HL-60 (cell line): ENCODE results near the gene NEK7.

ENCODE experiments used
- DNase-seq, 2 experiments: peaks; one replicate each; pipeline ENCODE4 v3.0.0-alpha.2; 2010 to 2020; ENCODE audit warnings: low read depth in 1 of 2, low spot score in 1 of 2
- H3K27ac ChIP-seq: fragments of 250-450 bp; sonication (Bioruptor Pico); replicated peaks from 2 replicates; pipeline ENCODE4 v1.5.1; 2020; ENCODE audit warnings: mild to moderate bottlenecking, moderate library complexity
- H3K27me3 ChIP-seq: fragments of 250-450 bp; sonication (Bioruptor Pico); 2 replicates; pipeline ENCODE4 v1.5.1; 2021; ENCODE audit warnings: mild to moderate bottlenecking, moderate library complexity; ENCODE audit not compliant: insufficient read depth, poor library complexity, severe bottlenecking
- H3K4me3 ChIP-seq: replicated peaks from 2 replicates; pipeline ENCODE4 v1.5.1; 2011; ENCODE audit warnings: mild to moderate bottlenecking, control low read depth, low read length; ENCODE audit not compliant: insufficient read depth
- GABPA ChIP-seq: IDR thresholded peaks from 2 replicates; pipeline ENCODE4 v1.6.1; 2012; ENCODE audit warnings: low read depth
- POLR2AphosphoS5 ChIP-seq: IDR thresholded peaks from 2 replicates; pipeline ENCODE4 v1.6.1; 2012; ENCODE audit warnings: low read depth
- SPI1 ChIP-seq: IDR thresholded peaks from 2 replicates; pipeline ENCODE4 v1.6.1; 2012; ENCODE audit warnings: low read depth, mild to moderate bottlenecking, borderline replicate concordance
- TF ChIP-seq, protein P1 (sequence below): IDR thresholded peaks from one replicate; pipeline ENCODE4 v1.5.1; 2011; ENCODE audit warnings: low read length, control low read depth, inconsistent platforms; ENCODE audit not compliant: insufficient read depth
- TF ChIP-seq, protein P2 (sequence below): IDR thresholded peaks from 2 replicates; pipeline ENCODE4 v1.6.1; 2012; ENCODE audit warnings: low read depth; ENCODE audit not compliant: insufficient replicate concordance

Gene NEK7

DNA sequence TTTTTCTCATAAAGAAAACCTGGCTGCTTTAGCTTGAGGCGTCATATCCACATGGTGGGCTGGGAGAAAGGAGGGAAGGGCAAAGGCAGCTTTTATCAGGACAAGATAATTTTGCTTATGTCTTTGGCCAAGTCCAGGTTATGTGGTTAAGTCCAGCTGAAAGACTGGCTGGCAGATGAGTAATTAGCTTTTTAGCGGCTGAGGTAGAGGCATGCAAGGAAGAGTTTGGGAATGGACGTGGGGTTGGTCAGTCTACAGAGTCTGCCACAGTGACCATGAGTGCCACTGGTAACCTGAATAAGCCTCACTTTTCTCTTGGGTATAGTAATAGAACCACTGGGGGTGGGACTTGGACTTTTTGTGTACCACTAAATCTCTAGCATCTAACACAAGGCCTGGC is 39.8 kb downstream of the NEK7 start:
- no peaks in the 10 kb centered on the region for H3K27me3 ChIP-seq
- H3K27ac ChIP-seq = no peak overlapping the region
- H3K4me3 ChIP-seq = no peak overlapping the region
- TF ChIP-seq, protein P1, sequence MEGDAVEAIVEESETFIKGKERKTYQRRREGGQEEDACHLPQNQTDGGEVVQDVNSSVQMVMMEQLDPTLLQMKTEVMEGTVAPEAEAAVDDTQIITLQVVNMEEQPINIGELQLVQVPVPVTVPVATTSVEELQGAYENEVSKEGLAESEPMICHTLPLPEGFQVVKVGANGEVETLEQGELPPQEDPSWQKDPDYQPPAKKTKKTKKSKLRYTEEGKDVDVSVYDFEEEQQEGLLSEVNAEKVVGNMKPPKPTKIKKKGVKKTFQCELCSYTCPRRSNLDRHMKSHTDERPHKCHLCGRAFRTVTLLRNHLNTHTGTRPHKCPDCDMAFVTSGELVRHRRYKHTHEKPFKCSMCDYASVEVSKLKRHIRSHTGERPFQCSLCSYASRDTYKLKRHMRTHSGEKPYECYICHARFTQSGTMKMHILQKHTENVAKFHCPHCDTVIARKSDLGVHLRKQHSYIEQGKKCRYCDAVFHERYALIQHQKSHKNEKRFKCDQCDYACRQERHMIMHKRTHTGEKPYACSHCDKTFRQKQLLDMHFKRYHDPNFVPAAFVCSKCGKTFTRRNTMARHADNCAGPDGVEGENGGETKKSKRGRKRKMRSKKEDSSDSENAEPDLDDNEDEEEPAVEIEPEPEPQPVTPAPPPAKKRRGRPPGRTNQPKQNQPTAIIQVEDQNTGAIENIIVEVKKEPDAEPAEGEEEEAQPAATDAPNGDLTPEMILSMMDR = no peak
- TF ChIP-seq GABPA (no peak), POLR2AphosphoS5 (no peak), SPI1 (no peak)
- TF ChIP-seq, protein P2, sequence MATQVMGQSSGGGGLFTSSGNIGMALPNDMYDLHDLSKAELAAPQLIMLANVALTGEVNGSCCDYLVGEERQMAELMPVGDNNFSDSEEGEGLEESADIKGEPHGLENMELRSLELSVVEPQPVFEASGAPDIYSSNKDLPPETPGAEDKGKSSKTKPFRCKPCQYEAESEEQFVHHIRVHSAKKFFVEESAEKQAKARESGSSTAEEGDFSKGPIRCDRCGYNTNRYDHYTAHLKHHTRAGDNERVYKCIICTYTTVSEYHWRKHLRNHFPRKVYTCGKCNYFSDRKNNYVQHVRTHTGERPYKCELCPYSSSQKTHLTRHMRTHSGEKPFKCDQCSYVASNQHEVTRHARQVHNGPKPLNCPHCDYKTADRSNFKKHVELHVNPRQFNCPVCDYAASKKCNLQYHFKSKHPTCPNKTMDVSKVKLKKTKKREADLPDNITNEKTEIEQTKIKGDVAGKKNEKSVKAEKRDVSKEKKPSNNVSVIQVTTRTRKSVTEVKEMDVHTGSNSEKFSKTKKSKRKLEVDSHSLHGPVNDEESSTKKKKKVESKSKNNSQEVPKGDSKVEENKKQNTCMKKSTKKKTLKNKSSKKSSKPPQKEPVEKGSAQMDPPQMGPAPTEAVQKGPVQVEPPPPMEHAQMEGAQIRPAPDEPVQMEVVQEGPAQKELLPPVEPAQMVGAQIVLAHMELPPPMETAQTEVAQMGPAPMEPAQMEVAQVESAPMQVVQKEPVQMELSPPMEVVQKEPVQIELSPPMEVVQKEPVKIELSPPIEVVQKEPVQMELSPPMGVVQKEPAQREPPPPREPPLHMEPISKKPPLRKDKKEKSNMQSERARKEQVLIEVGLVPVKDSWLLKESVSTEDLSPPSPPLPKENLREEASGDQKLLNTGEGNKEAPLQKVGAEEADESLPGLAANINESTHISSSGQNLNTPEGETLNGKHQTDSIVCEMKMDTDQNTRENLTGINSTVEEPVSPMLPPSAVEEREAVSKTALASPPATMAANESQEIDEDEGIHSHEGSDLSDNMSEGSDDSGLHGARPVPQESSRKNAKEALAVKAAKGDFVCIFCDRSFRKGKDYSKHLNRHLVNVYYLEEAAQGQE = no peak
- no peak for DNase-seq

DNA sequence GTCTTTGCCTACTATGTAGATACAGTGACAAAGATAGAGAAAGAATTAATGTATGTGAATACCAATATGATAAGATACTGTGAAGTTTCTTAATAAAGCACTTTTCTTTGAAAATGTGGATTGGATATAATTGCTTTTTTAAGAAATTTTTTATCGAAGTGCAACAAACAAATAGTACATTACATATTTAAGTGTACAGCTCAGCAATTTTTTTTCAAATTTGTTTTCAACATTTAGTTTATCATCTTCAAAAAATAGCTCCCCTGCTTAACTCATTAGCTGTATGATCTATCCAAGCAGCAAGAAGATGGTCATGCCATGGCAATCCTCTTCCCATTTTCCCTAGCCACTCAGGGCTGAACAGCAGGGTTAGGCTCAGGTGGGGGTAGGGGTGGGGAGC is 40.5 kb downstream of the NEK7 start:
- Histone ChIP-seq H3K27me3 (no peaks in the 10 kb centered on the region), H3K27ac (no peak overlapping the region), H3K4me3 (no peak overlapping the region)
- no peak for DNase-seq
- TF ChIP-seq GABPA (no peak), POLR2AphosphoS5 (no peak), SPI1 (no peak)
- TF ChIP-seq, protein P1 = no peak
- TF ChIP-seq, protein P2 = no peak

DNA sequence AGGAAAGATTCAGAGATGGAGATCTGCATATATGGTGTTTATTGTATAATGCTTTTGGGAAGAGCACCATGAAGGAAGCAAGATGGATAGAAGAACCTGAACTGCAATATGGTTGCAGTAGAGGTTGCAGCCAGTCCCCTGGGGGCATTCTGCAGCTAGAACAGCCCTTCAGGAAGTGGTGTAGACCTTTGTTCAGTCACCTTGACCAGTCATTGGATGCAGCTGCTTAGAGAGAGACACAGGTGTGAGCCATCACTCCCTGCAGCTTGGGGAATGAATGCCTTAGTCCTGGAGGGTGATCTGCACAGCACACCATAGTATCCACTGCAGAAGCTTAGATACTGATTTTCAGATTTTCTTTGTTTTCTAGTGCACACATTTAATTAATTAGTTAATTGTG is 42.3 kb downstream of the NEK7 start:
- no peak overlapping the region for H3K4me3 ChIP-seq
- H3K27me3 ChIP-seq = no peaks in the 10 kb centered on the region
- H3K27ac ChIP-seq = no peak overlapping the region
- TF ChIP-seq GABPA (no peak), POLR2AphosphoS5 (no peak), SPI1 (no peak)
- TF ChIP-seq, protein P1 = no peak
- TF ChIP-seq, protein P2 = no peak
- DNase-seq = no peak
